ENCODE data around the gene RPTOR.
"Not testable (repeated sequence)": the region's sequence is repeated elsewhere in the genome, so short reads cannot be mapped to it uniquely, and the experiment has no call there.

RPTOR gene

DNA sequence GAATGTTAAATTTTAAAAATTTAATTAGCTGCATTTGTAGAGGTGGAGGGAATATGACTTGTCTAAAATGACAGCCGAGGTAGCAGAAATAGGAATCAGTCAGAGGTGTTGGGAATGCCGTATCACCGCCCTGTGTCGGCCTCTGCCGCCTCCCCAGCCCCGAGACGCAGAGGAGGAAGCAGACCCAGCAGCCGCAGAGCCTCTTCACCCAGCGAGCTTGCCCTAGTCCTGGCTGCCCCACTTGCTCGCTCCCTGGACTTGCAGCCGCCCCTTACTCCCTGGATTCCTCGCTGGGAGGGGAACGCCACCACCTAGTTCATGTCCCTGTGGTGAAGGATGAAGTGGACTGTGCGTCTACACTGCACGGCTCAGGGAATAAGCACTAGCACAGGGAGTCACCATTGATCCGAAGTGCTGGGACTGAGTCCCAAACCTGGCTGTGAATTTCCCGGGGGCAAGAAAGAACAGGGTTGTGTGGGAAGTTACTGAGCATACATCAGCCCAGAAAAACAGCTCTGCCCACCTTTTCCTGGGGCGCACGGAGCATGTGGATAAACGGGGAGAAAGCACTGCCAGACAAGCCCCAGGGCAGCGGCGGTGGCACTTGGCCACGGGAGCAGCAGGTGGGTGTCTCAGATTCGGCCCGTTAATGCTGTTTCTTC, 76.8 kb downstream of the RPTOR start:
- peaks cover 39% of the 10 kb centered on the region for H3K4me1 Mint-ChIP-seq
- DNase-seq, result no peak
- H3K36me3 Mint-ChIP-seq (ENCODE audit: low read depth), result peaks cover 13% of the 10 kb centered on the region

DNA sequence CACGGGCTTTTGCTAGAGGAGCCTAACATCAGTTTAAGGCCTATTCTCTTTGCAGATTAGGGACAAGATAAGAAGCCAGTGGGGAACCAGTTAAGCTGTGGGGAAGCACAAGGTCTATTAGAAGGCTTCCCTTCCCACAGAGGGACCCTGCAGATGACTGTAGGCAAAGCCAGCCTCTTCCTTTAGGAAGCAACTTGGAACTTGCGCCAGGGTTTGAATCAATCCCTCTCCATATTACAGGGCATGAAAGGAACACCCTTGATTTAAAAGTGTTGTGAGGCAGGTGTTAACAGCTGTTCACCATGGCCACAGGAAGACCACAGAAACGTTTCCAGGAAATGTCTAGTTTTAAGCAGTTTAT, 77.3 kb downstream of the RPTOR start:
- no peaks in the 10 kb centered on the region for H3K27me3 Mint-ChIP-seq
- DNase-seq (no peak), ATAC-seq (no peak)
- H3K4me1 Mint-ChIP-seq, result peaks cover 39% of the 10 kb centered on the region
- H3K36me3 Mint-ChIP-seq (ENCODE audit: low read depth), result peaks cover 17% of the 10 kb centered on the region
- no peaks in the 10 kb centered on the region for H3K9me3 Mint-ChIP-seq
- H3K4me3 Mint-ChIP-seq, result peak overlapping the region; percentile 3
- no peak overlapping the region for H3K27ac Mint-ChIP-seq

More for the DNA sequence above, 76.8 kb downstream of the RPTOR start:
- Mint-ChIP-seq H3K27ac (no peak overlapping the region), H3K9me3 (no peaks in the 10 kb centered on the region), H3K27me3 (no peaks in the 10 kb centered on the region), H3K4me3 (no peak overlapping the region)
- ATAC-seq, result no peak

- Mint-ChIP-seq H3K9me3 (no peaks in the 10 kb centered on the region), H3K27me3 (no peaks in the 10 kb centered on the region), H3K4me1 (peaks cover 21% of the 10 kb centered on the region), H3K36me3 (ENCODE audit: low read depth) (peaks cover 20% of the 10 kb centered on the region), H3K27ac (no peak overlapping the region), H3K4me3 (no peak overlapping the region)
- DNase-seq (no peak), ATAC-seq (no peak)
These were observed 80.2 kb downstream of the RPTOR start for GRCh38 chr17:80624864-80625263.

DNA sequence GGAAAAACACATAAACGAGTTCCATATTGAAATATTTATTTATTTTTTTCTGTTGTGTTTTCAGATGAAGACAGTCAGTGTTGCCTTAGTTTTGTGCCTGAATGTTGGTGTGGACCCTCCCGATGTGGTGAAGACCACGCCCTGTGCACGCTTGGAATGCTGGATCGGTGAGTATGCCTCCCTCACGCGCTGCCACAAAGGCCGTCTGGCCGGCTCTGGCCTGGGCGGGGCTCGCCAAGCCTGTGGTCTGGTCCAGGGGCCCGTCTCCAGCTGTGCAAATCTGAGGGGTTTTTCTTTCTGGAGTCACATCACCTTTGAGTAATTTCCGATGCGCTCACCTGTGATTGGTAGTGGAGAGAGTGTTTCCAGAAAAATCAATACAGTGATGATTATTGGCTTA, 81.0 kb downstream of the RPTOR start:
- Mint-ChIP-seq H3K9me3 (no peaks in the 10 kb centered on the region), H3K4me1 (peaks cover 21% of the 10 kb centered on the region), H3K27me3 (no peaks in the 10 kb centered on the region), H3K27ac (no peak overlapping the region), H3K36me3 (ENCODE audit: low read depth) (peaks cover 18% of the 10 kb centered on the region), H3K4me3 (no peak overlapping the region)
- ATAC-seq (no peak), DNase-seq (no peak)

DNA sequence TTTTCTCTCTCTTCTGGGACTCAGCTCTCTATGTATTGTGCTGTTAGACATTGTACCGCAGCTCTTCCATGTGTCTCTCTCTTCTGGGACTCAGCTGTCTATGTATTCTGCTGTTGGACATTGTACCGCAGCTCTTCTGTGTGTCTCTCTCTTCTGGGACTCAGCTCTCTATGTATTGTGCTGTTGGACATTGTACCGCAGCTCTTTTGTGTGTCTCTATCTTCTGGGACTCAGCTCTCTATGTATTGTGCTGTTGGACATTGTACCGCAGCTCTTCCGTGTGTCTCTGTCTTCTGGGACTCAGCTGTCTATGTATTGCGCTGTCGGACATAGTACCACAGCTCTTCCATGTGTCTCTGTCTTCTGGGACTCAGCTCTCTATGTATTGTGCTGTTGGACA, 84.2 kb downstream of the RPTOR start:
- H3K4me1 Mint-ChIP-seq, result not testable (repeated sequence)

DNA sequence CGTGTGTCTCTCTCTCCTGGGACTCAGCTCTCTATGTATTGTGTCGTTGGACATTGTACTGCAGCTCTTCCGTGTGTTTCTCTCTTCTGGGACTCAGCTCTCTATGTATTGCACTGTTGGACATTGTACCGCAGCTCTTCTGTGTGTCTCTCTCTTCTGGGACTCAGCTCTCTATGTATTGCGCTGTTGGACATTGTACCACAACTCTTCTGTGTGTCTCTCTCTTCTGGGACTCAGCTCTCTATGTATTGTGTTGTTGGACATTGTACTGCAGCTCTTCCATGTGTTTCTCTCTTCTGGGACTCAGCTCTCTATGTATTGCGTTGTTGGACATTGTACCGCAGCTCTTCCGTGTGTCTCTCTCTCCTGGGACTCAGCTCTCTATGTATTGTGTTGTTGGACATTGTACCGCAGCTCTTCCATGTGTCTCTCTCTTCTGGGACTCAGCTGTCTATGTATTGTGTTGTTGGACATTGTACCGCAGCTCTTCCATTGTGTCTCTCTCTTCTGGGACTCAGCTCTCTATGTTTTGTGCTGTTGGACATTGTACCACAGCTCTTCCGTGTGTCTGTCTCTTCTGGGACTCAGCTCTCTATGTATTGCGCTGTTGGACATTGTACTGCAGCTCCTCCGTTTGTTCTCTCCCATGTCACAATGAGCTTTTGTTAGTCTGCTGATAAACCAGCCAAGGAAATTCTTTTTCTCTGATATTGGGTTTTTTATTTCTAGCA, 84.8 kb downstream of the RPTOR start:
- no peak overlapping the region for H3K4me3 Mint-ChIP-seq
- DNase-seq, result no peak
- H3K4me1 Mint-ChIP-seq, result peaks cover 2% of the 10 kb centered on the region
- ATAC-seq, result no peak
- no peak overlapping the region for H3K27ac Mint-ChIP-seq
- peaks cover 21% of the 10 kb centered on the region for H3K36me3 Mint-ChIP-seq (ENCODE audit: low read depth)
- H3K9me3 Mint-ChIP-seq, result no peaks in the 10 kb centered on the region
- no peaks in the 10 kb centered on the region for H3K27me3 Mint-ChIP-seq

More for the DNA sequence above, 84.2 kb downstream of the RPTOR start:
- not testable (repeated sequence) for H3K4me3 Mint-ChIP-seq, H3K27me3 Mint-ChIP-seq, DNase-seq, H3K9me3 Mint-ChIP-seq, ATAC-seq, H3K27ac Mint-ChIP-seq
- peaks cover 21% of the 10 kb centered on the region for H3K36me3 Mint-ChIP-seq (ENCODE audit: low read depth)

- DNase-seq (no peak), ATAC-seq (no peak)
- Mint-ChIP-seq H3K36me3 (ENCODE audit: low read depth) (peaks cover 13% of the 10 kb centered on the region), H3K27ac (no peak overlapping the region), H3K4me3 (no peak overlapping the region), H3K9me3 (no peaks in the 10 kb centered on the region), H3K4me1 (peaks cover 6% of the 10 kb centered on the region), H3K27me3 (no peaks in the 10 kb centered on the region)
These were observed 86.0 kb downstream of the RPTOR start for GRCh38 chr17:80630560-80631120.

DNA sequence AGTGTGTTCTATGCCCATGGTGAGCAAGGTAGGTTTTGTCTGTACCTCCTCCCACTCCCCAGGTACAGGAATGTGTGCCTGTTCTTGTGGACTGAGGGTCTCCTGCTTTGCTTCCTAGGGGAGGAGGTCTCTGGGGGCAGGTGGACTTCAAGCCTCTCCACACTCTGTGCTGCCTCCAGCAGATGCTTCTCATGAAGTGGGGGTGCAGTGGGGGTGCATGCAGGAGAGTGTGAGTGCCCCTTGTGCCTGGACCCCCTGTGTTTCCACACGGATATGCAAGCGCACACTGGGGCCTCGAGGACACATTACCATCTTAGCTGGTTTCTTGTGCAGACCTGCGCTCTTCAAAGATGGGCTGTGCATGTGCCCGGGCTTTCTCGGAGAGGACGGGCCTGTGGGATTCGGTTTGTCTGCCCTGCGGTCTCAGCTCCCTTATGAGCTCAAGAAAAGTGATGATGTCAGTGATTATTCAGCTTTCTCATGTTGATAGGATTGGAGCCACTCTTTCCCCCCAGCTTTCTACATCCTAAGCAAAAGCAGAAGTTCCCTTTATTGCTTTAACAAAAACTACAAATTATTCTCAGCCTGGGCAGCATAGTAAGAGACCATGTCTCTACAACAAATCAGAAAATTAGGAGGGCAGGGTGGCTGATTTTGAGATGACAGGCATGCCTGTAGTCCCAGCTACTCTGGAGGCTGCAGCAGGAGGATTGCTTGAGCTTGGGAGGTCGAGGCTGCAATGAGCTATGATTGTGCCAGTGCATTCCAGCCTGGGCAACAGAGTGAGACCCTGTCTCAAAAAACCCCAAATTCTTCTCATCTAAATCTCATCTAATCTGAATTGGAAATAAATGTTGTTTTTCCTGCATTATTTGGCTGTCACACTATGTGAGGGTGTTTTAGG, 86.8 kb downstream of the RPTOR start:
- no peak overlapping the region for H3K27ac Mint-ChIP-seq
- no peaks in the 10 kb centered on the region for H3K9me3 Mint-ChIP-seq
- H3K27me3 Mint-ChIP-seq, result no peaks in the 10 kb centered on the region
- ATAC-seq, result no peak
- H3K4me1 Mint-ChIP-seq, result peaks cover 12% of the 10 kb centered on the region
- no peak for DNase-seq
- H3K4me3 Mint-ChIP-seq, result no peak overlapping the region
- peaks cover 10% of the 10 kb centered on the region for H3K36me3 Mint-ChIP-seq (ENCODE audit: low read depth)

DNA sequence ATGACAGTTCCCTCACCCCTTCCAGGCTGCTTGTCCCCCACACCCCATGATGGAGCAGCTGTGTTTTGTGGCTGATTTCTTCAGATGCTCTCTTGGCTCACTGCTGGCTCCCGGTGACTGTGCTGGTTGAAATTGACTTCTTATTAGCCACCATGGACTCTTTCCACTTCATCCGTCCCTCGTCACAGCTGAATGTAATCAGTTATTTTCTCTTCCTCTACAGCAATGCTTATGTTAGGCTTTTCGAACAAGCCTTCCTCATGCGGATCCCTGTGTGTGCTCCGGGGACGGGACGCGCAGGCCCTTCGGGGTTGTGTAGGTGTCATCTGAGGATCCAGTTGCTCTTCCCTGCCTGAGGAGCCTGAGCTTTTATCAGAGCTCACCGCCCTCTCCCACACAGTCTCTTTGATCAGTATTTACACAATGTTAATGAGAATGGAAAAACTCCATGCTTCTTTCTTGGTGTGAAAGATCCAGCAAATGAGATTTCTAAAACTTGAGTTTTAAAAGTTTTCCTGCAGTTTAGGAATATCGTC, 87.5 kb downstream of the RPTOR start:
- ATAC-seq, result no peak
- Mint-ChIP-seq H3K4me3 (no peak overlapping the region), H3K27ac (no peak overlapping the region), H3K27me3 (no peaks in the 10 kb centered on the region), H3K9me3 (no peaks in the 10 kb centered on the region), H3K4me1 (peaks cover 19% of the 10 kb centered on the region), H3K36me3 (ENCODE audit: low read depth) (peaks cover 6% of the 10 kb centered on the region)
- DNase-seq, result no peak

- no peak overlapping the region for H3K4me3 Mint-ChIP-seq
- H3K9me3 Mint-ChIP-seq, result no peaks in the 10 kb centered on the region
- H3K27me3 Mint-ChIP-seq, result no peaks in the 10 kb centered on the region
- H3K4me1 Mint-ChIP-seq, result peaks cover 21% of the 10 kb centered on the region
- H3K27ac Mint-ChIP-seq, result no peak overlapping the region
- DNase-seq, result no peak
- H3K36me3 Mint-ChIP-seq (ENCODE audit: low read depth), result peaks cover 3% of the 10 kb centered on the region
- no peak for ATAC-seq
These were observed 88.6 kb downstream of the RPTOR start for GRCh38 chr17:80633207-80633606.

- no peak for DNase-seq
- no peak overlapping the region for H3K4me3 Mint-ChIP-seq
- H3K9me3 Mint-ChIP-seq, result no peaks in the 10 kb centered on the region
- H3K27ac Mint-ChIP-seq, result no peak overlapping the region
- H3K36me3 Mint-ChIP-seq (ENCODE audit: low read depth), result peaks cover 3% of the 10 kb centered on the region
- no peak for ATAC-seq
- peaks cover 22% of the 10 kb centered on the region for H3K4me1 Mint-ChIP-seq
- no peaks in the 10 kb centered on the region for H3K27me3 Mint-ChIP-seq
These were observed 89.4 kb downstream of the RPTOR start for GRCh38 chr17:80633994-80634566.

DNA sequence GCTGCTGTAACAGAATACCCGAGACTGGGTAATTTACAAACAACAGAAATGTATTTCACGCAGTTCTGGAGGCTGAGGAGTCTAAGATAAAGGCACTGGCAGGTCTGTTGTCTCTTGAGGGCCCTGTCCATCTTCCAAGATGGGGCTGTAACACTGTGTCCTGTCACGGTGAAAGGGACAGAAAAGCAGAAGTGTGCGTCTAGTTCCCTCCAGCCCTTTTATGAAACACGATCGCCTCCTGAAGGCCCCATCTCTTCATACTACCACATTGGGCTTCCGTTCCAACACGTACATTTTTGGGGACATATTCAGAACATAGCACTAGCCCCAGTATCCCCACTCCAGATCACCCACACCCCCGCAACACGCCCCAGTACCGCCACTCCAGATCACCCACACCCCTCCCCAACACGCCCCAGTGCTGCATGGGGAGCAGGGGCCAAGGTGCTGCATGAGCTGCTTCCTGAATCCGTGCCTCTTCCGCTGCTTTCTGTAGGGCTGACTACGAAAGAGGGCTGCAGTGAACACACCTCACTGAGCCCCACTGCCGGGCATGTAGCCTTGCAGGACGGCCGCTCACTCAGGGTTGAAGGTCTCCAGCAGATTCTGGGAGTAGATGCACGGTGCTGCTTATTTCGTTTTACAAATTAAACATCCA, 91.9 kb downstream of the RPTOR start:
- DNase-seq, result no peak
- Mint-ChIP-seq H3K27ac (peak overlapping the region; percentile 59), H3K9me3 (no peaks in the 10 kb centered on the region), H3K4me3 (peak overlapping the region; percentile 18), H3K4me1 (peaks cover 39% of the 10 kb centered on the region), H3K36me3 (ENCODE audit: low read depth) (peaks cover 6% of the 10 kb centered on the region), H3K27me3 (no peaks in the 10 kb centered on the region)
- ATAC-seq, result peak; percentile 26

GRCh38 chr17:80637048-80637781, 92.6 kb downstream of the RPTOR start:
- ATAC-seq, result no peak
- peaks cover 44% of the 10 kb centered on the region for H3K4me1 Mint-ChIP-seq
- peak overlapping the region; percentile 59 for H3K27ac Mint-ChIP-seq
- H3K27me3 Mint-ChIP-seq, result no peaks in the 10 kb centered on the region
- H3K36me3 Mint-ChIP-seq (ENCODE audit: low read depth), result peaks cover 8% of the 10 kb centered on the region
- no peak overlapping the region for H3K4me3 Mint-ChIP-seq
- no peak for DNase-seq
- no peaks in the 10 kb centered on the region for H3K9me3 Mint-ChIP-seq
